ENCODE results near the gene ASB1.

GRCh38 chr2:238418999-238419546 lies 7.7 kb upstream of the ASB1 start:
- TF ChIP-seq CTCF (IDR thresholded peaks at IDR 0.05; ENCODE audit: insufficient read depth, low read length, poor library complexity, severe bottlenecking): no peak
- no peak for TF ChIP-seq EZH2phosphoT487 (conservative IDR thresholded peaks at IDR 0.05; ENCODE audit: low read length)

All from SU-DHL-6 (cell line).